H4 (cell line): ENCODE results near the gene CLEC12A. TPM values are rescaled to one million over a fixed set of nuclear protein-coding genes. Genes with fewer than 3 reads are reported as not detected.

Experiments
- DNase-seq: peaks from one replicate; pipeline ENCODE4 v3.0.0-alpha.2; 2015; ENCODE audit warnings: low spot score
- total RNA-seq: library from RNA; depleted of rRNA; stranded (reverse); fragments of >200 nt; shearing (Covaris generic); gene quantifications from 2 replicates; pipeline ENCODE4 v1.2.3, GENCODE V29; 2014; rRNA removed

CLEC12A gene
- total RNA-seq, 1 experiment from 2014 or later = not detected

DNA sequence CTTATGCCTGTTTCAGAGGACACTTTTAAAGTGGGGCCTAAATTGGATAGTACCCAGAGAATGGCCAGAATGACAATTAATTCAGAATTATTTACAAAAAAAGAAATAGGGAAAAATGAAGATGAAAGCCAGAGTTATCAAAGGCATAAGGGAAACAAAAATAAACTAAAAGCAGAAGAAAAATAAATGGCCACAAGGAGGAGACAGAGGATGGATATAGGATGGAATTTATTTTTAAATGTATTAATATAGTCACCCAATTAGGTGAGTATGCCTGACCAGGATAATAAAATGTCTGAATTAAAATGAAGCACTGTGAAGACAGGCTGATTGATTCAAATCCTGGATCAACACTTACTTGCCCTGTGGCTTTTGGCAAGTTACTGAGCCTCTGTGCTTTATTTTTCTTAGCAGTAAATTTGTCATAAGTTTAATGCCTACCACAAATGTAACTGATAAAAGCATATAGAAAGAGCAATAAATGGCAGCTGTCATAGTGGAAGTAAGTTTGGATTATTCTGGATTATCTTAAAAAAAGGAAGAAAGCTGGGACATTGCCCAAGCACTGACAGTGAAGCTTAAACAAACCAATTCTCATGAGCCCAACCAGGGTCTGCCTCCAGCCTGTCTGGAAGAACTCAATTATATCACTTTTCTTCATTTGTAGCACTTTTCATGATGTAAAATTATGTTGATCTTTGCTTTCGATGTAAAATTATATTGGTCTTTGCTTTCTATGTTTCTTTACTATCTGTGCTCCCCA lies 62.8 kb downstream of the CLEC12A start:
- no peak for DNase-seq

Other genes with a start within 250 kb of the CLEC12A start
- gene CLECL1, start 238.3 kb upstream of the CLEC12A start, total RNA-seq = not detected in 2 replicates
- gene CD69, start 210.5 kb upstream of the CLEC12A start, total RNA-seq = not detected in 2 replicates
- gene KLRF1, start 143.9 kb upstream of the CLEC12A start, total RNA-seq = 0.49 and 0.75 TPM in 2 replicates
- 32.7 and 68.8 TPM in 2 replicates for gene CLEC2B, start 102.1 kb upstream of the CLEC12A start, total RNA-seq
- not detected in 2 replicates for gene KLRF2, start 89.9 kb upstream of the CLEC12A start, total RNA-seq
- not detected in 2 replicates for gene CLEC2A, start 39.0 kb upstream of the CLEC12A start, total RNA-seq
- not detected in 2 replicates for gene CLEC1B, start 27.7 kb downstream of the CLEC12A start, total RNA-seq
- gene CLEC12B, start 39.2 kb downstream of the CLEC12A start, total RNA-seq = not detected in 2 replicates
- gene CLEC9A, start 59.3 kb downstream of the CLEC12A start, total RNA-seq = not detected in 2 replicates
- gene CLEC1A, start 127.6 kb downstream of the CLEC12A start, total RNA-seq = 0.50 and 1.4 TPM in 2 replicates
- gene CLEC7A, start 158.8 kb downstream of the CLEC12A start, total RNA-seq = 0.87 and 2.0 TPM in 2 replicates
- 7.3 and 8.7 TPM in 2 replicates for gene OLR1, start 200.7 kb downstream of the CLEC12A start, total RNA-seq
- gene TMEM52B, start 207.6 kb downstream of the CLEC12A start, total RNA-seq = 0.10 and 1.5 TPM in 2 replicates
- gene GABARAPL1, start 241.5 kb downstream of the CLEC12A start, total RNA-seq = 73.5 and 75.5 TPM in 2 replicates